ENCODE measurements around the gene GSTM2. TPM values are rescaled to one million over a fixed set of nuclear protein-coding genes. Genes with fewer than 3 reads are reported as not detected.

The GSTM2 gene
- total RNA-seq, 1 experiment from 2014 or later = 10.2 TPM

- Histone ChIP-seq H3K4me3 (no peak overlapping the region), H3K36me3 (ENCODE audit: low read depth) (no peaks in the 10 kb centered on the region), H3K27ac (peak overlapping the region; percentile 92), H3F3A (ENCODE audit: insufficient read depth, low read depth) (peaks cover 25% of the 10 kb centered on the region), H3K9me3 (ENCODE audit: insufficient read depth, low read depth) (peaks cover 14% of the 10 kb centered on the region), H3K9me2 (ENCODE audit: insufficient read depth) (no peaks in the 10 kb centered on the region), H3K4me2 (peak overlapping the region; percentile 39; the same call in 1 of the 2 replicates), H2AFZ (no peak overlapping the region), H4K20me1 (ENCODE audit: insufficient read depth) (no peaks in the 10 kb centered on the region), H3K4me1 (replicated peaks; ENCODE audit: insufficient read depth) (peaks cover 53% of the 10 kb centered on the region), H3K27me3 (ENCODE audit: insufficient read depth, low read depth) (no peaks in the 10 kb centered on the region), H3K79me2 (ENCODE audit: low read depth) (no peaks in the 10 kb centered on the region)
- BruUV-seq (replicated peaks) = no TSS peak
- POLR2A ChIA-PET (ENCODE audit: unreplicated experiment) = interaction anchor here (0.7 kb wide), 2 partner anchors 17 to 90 kb away, joined by 4 to 5 read pairs; no protein-coding TSS in a partner anchor
- TF ChIP-seq, protein P1, sequence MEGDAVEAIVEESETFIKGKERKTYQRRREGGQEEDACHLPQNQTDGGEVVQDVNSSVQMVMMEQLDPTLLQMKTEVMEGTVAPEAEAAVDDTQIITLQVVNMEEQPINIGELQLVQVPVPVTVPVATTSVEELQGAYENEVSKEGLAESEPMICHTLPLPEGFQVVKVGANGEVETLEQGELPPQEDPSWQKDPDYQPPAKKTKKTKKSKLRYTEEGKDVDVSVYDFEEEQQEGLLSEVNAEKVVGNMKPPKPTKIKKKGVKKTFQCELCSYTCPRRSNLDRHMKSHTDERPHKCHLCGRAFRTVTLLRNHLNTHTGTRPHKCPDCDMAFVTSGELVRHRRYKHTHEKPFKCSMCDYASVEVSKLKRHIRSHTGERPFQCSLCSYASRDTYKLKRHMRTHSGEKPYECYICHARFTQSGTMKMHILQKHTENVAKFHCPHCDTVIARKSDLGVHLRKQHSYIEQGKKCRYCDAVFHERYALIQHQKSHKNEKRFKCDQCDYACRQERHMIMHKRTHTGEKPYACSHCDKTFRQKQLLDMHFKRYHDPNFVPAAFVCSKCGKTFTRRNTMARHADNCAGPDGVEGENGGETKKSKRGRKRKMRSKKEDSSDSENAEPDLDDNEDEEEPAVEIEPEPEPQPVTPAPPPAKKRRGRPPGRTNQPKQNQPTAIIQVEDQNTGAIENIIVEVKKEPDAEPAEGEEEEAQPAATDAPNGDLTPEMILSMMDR (conservative IDR thresholded peaks at IDR 0.05) = peak; percentile 25; the same call in 1 of the 2 replicates
- no peak for TF ChIP-seq EZH2 (IDR thresholded peaks at IDR 0.05; ENCODE audit: low read depth)
- CTCF ChIA-PET = interaction anchor here (0.6 kb wide), 1 partner anchor 88 kb away, joined by 7 read pairs; no protein-coding TSS in a partner anchor
- intact Hi-C loops (cut with micrococcal nuclease; ENCODE audit: unreplicated experiment) = loop anchor here (5.0 kb wide), 1 partner anchor 61 kb away; the partner anchor contains the start of gene GSTM4
- DNase-seq = peak in 1 of 2 experiments; percentile 67
Measured at GRCh38 chr1:109718495-109718894, 50.6 kb downstream of the GSTM2 start.

DNA sequence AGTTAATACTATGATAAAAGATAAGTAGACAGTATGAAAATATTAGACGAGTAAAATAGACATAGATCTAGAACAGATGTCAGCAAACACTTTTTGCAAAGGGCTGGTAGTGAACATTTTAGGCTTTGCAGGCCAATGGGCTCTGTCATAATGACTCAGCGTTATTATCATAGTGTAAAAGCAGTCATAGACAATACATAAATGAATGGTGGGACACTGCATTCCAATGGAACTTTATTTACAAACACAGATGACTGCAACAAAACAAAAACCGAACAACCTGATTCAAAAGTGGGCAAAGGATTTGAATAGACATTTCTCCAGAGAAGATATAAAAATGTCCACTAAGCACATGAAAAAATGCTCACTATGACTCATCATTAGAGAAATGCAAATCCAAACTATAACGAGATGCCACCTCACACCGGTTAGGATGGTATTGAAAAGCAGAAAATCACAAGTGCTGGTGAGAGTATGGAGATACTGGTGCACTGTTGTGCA is 51.5 kb downstream of the GSTM2 start:
- intact Hi-C loops (cut with micrococcal nuclease; ENCODE audit: unreplicated experiment) = loop anchor here (5.0 kb wide), 1 partner anchor 62 kb away; the partner anchor contains the start of gene GSTM4
- TF ChIP-seq, protein P1 (conservative IDR thresholded peaks at IDR 0.05) = no peak
- TF ChIP-seq EZH2 (IDR thresholded peaks at IDR 0.05; ENCODE audit: low read depth) = no peak
- no TSS peak for BruUV-seq (replicated peaks)
- Histone ChIP-seq H4K20me1 (ENCODE audit: insufficient read depth) (no peaks in the 10 kb centered on the region), H3K4me3 (peak overlapping the region; percentile 7; the same call in 1 of the 2 replicates), H3K27ac (peak overlapping the region; percentile 92), H3K4me1 (replicated peaks; ENCODE audit: insufficient read depth) (peaks cover 53% of the 10 kb centered on the region), H3K27me3 (ENCODE audit: insufficient read depth, low read depth) (no peaks in the 10 kb centered on the region), H3K9me2 (ENCODE audit: insufficient read depth) (no peaks in the 10 kb centered on the region), H3F3A (ENCODE audit: insufficient read depth, low read depth) (peaks cover 25% of the 10 kb centered on the region), H3K4me2 (peak overlapping the region; percentile 39), H2AFZ (peak overlapping the region; percentile 37; the same call in 1 of the 2 replicates), H3K36me3 (ENCODE audit: low read depth) (no peaks in the 10 kb centered on the region), H3K79me2 (ENCODE audit: low read depth) (no peaks in the 10 kb centered on the region), H3K9me3 (ENCODE audit: insufficient read depth, low read depth) (peaks cover 14% of the 10 kb centered on the region)
- POLR2A ChIA-PET (ENCODE audit: unreplicated experiment) = no interaction called here
- CTCF ChIA-PET = no interaction called here
- DNase-seq = peak in 1 of 2 experiments; percentile 66

- no TSS peak for BruUV-seq (replicated peaks)
- Histone ChIP-seq H3K9me3 (ENCODE audit: insufficient read depth, low read depth) (peaks cover 14% of the 10 kb centered on the region), H3K4me1 (replicated peaks; ENCODE audit: insufficient read depth) (peaks cover 53% of the 10 kb centered on the region), H3K36me3 (ENCODE audit: low read depth) (no peaks in the 10 kb centered on the region), H3F3A (ENCODE audit: insufficient read depth, low read depth) (peaks cover 25% of the 10 kb centered on the region), H3K27ac (no peak overlapping the region; the same call in 1 of the 2 replicates), H4K20me1 (ENCODE audit: insufficient read depth) (no peaks in the 10 kb centered on the region), H2AFZ (no peak overlapping the region), H3K4me3 (no peak overlapping the region), H3K79me2 (ENCODE audit: low read depth) (no peaks in the 10 kb centered on the region), H3K4me2 (no peak overlapping the region), H3K27me3 (ENCODE audit: insufficient read depth, low read depth) (no peaks in the 10 kb centered on the region), H3K9me2 (ENCODE audit: insufficient read depth) (no peaks in the 10 kb centered on the region)
- ChIA-PET POLR2A (ENCODE audit: unreplicated experiment) (no interaction called here), CTCF (no interaction called here)
- intact Hi-C loops (cut with micrococcal nuclease; ENCODE audit: unreplicated experiment) = no loop called here
- TF ChIP-seq, protein P1 (conservative IDR thresholded peaks at IDR 0.05) = no peak
- no peak for TF ChIP-seq EZH2 (IDR thresholded peaks at IDR 0.05; ENCODE audit: low read depth)
- no peak for DNase-seq
Measured at GRCh38 chr1:109721042-109721441, 53.2 kb downstream of the GSTM2 start.
